GM12892 (cell line): ENCODE data around the gene PTPRH.

Experiments
- POLR2A ChIP-seq: IDR thresholded peaks from 2 replicates; pipeline ENCODE4 v1.6.1; 2011; ENCODE audit warnings: low read depth, low read length, control low read depth
- POLR2AphosphoS5 ChIP-seq: IDR thresholded peaks from 2 replicates; pipeline ENCODE4 v1.6.1; 2011; ENCODE audit warnings: low read depth, low read length, control low read depth

GRCh38 chr19:55197528-55197927 lies 11.8 kb downstream of the PTPRH start:
- TF ChIP-seq POLR2AphosphoS5 (no peak), POLR2A (no peak)
